DND-41 (cell line): ENCODE measurements around the gene SFXN2.

ENCODE experiments used
- ATAC-seq: fragments of 200-7000 bp; cut with Tn5 transposase; 3 replicates; pipeline ENCODE4 v1.9.1; 2021; ENCODE audit warnings: low read depth; ENCODE audit not compliant: insufficient read depth
- DNase-seq: peaks from one replicate; pipeline ENCODE4 v3.0.0-alpha.2; 2020
- H2AFZ ChIP-seq: 2 replicates; pipeline ENCODE4 v1.6.0; 2012; ENCODE audit warnings: low read depth, low read length
- H3K27ac ChIP-seq: 2 replicates; pipeline ENCODE4 v1.5.1; 2012; ENCODE audit warnings: low read length, inconsistent platforms
- H3K27me3 ChIP-seq: fragments of 200-600 bp; sonication (generic); 2 replicates; pipeline ENCODE4 v1.6.0; 2012; ENCODE audit warnings: low read length, mild to moderate bottlenecking, inconsistent platforms; ENCODE audit not compliant: insufficient read depth, poor library complexity
- H3K36me3 ChIP-seq: 2 replicates; pipeline ENCODE4 v1.5.1; 2012; ENCODE audit warnings: low read length, inconsistent platforms; ENCODE audit not compliant: insufficient read depth
- H3K4me1 ChIP-seq: 2 replicates; pipeline ENCODE4 v1.5.1; 2012; ENCODE audit warnings: mild to moderate bottlenecking, low read length; ENCODE audit not compliant: insufficient read depth
- H3K4me2 ChIP-seq: 2 replicates; pipeline ENCODE4 v1.6.0; 2012; ENCODE audit warnings: mild to moderate bottlenecking, moderate library complexity, low read length, inconsistent platforms; ENCODE audit not compliant: insufficient read depth
- H3K4me3 ChIP-seq, 2 experiments: fragments of 200-600 bp in 1 of 2; shearing (Covaris generic) in 1 of 2; 2 replicates each; pipeline ENCODE4 v1.5.1; 2012 to 2016; ENCODE audit warnings: inconsistent platforms in 2 of 2, low read length in 2 of 2, mild to moderate bottlenecking in 2 of 2, low read depth in 1 of 2, moderate library complexity in 1 of 2
- H3K79me2 ChIP-seq: 2 replicates; pipeline ENCODE4 v1.6.0; 2012; ENCODE audit warnings: low read length, inconsistent platforms; ENCODE audit not compliant: insufficient read depth
- H3K9ac ChIP-seq: 2 replicates; pipeline ENCODE4 v1.6.0; 2012; ENCODE audit warnings: low read depth, mild to moderate bottlenecking, inconsistent platforms, low read length, moderate library complexity
- H3K9me3 ChIP-seq: 2 replicates; pipeline ENCODE4 v1.5.1; 2012; ENCODE audit warnings: low read length, moderate library complexity, mild to moderate bottlenecking, inconsistent platforms; ENCODE audit not compliant: insufficient read depth, severe bottlenecking
- H4K20me1 ChIP-seq: 2 replicates; pipeline ENCODE4 v1.6.0; 2012; ENCODE audit warnings: low read length; ENCODE audit not compliant: insufficient read depth
- CTCF ChIP-seq: IDR thresholded peaks from 2 replicates; pipeline ENCODE4 v1.5.1; 2012; ENCODE audit warnings: borderline replicate concordance, low read length, moderate library complexity, mild to moderate bottlenecking; ENCODE audit not compliant: poor library complexity, severe bottlenecking; ENCODE audit errors: extremely low read depth
- EZH2 ChIP-seq: IDR thresholded peaks from 3 replicates; pipeline ENCODE4 v1.6.1; 2012; ENCODE audit warnings: borderline replicate concordance, low read depth, mild to moderate bottlenecking, moderate library complexity, low read length, inconsistent platforms; ENCODE audit not compliant: severe bottlenecking

The SFXN2 gene

GRCh38 chr10:102670871-102671434 is 43.5 kb upstream of the SFXN2 start:
- H3K27ac ChIP-seq: no peak overlapping the region
- H3K4me1 ChIP-seq: peaks cover 29% of the 10 kb centered on the region
- H3K9ac ChIP-seq: no peak overlapping the region
- H2AFZ ChIP-seq: no peak overlapping the region
- H3K4me3 ChIP-seq: no peak overlapping the region
- H3K79me2 ChIP-seq: no peaks in the 10 kb centered on the region
- TF ChIP-seq CTCF: no peak
- TF ChIP-seq EZH2: no peak
- H3K9me3 ChIP-seq: no peaks in the 10 kb centered on the region
- no peaks in the 10 kb centered on the region for H3K36me3 ChIP-seq
- no peak for ATAC-seq
- H4K20me1 ChIP-seq: no peaks in the 10 kb centered on the region
- DNase-seq: no peak
- no peak overlapping the region for H3K4me2 ChIP-seq
- H3K27me3 ChIP-seq: no peaks in the 10 kb centered on the region

GRCh38 chr10:102673236-102673818 is 41.1 kb upstream of the SFXN2 start:
- Histone ChIP-seq H2AFZ (peak overlapping the region; percentile 66), H3K27me3 (no peaks in the 10 kb centered on the region), H3K9me3 (no peaks in the 10 kb centered on the region), H3K27ac (peak overlapping the region; percentile 77), H3K4me2 (peak overlapping the region; percentile 73), H3K79me2 (no peaks in the 10 kb centered on the region), H4K20me1 (no peaks in the 10 kb centered on the region), H3K36me3 (no peaks in the 10 kb centered on the region), H3K9ac (peak overlapping the region; percentile 46), H3K4me3 (peak overlapping the region; percentile 2 to 52; a peak in 3 of 4 replicates), H3K4me1 (peaks cover 38% of the 10 kb centered on the region)
- DNase-seq (no peak), ATAC-seq (no peak)
- no peak for TF ChIP-seq CTCF
- TF ChIP-seq EZH2: no peak

GRCh38 chr10:102673819-102674511 is 40.5 kb upstream of the SFXN2 start:
- Histone ChIP-seq H3K27me3 (no peaks in the 10 kb centered on the region), H4K20me1 (no peaks in the 10 kb centered on the region), H3K4me3 (peak overlapping the region; percentile 5 to 52; a peak in 3 of 4 replicates), H3K79me2 (no peaks in the 10 kb centered on the region), H3K9me3 (no peaks in the 10 kb centered on the region), H3K27ac (peak overlapping the region; percentile 77), H3K9ac (peak overlapping the region; percentile 46), H3K36me3 (no peaks in the 10 kb centered on the region), H3K4me1 (peaks cover 38% of the 10 kb centered on the region), H3K4me2 (peak overlapping the region; percentile 73), H2AFZ (peak overlapping the region; percentile 66)
- TF ChIP-seq EZH2 (no peak), CTCF (peak; percentile 7)
- DNase-seq (peak; percentile 93), ATAC-seq (peak; percentile 91)
